Skeletal muscle tissue (tissue), 4 donors: ENCODE results near the gene ANKRD44. TPM values are rescaled to one million over a fixed set of nuclear protein-coding genes. Genes with fewer than 3 reads are reported as not detected.

Source experiments
- H3K27ac ChIP-seq: one replicate; pipeline ENCODE4 v1.7.0; 2013; ENCODE audit warnings: mild to moderate bottlenecking, low read depth, low read length, inconsistent platforms
- H3K27me3 ChIP-seq, 3 donors: one replicate each; pipeline ENCODE4 v1.7.0; 2013; ENCODE audit warnings: low read length in 3 of 3; ENCODE audit not compliant: control insufficient read depth in 3 of 3, insufficient read depth in 3 of 3
- H3K36me3 ChIP-seq, 3 donors: one replicate each; pipeline ENCODE4 v1.7.0; 2013; ENCODE audit warnings: low read length in 3 of 3; ENCODE audit not compliant: control insufficient read depth in 3 of 3, insufficient read depth in 3 of 3
- H3K4me1 ChIP-seq, 3 donors: one replicate each; pipeline ENCODE4 v1.7.0; 2013; ENCODE audit warnings: low read length in 3 of 3, mild to moderate bottlenecking in 3 of 3; ENCODE audit not compliant: control insufficient read depth in 3 of 3, insufficient read depth in 3 of 3
- H3K4me3 ChIP-seq, 3 donors: one replicate each; pipeline ENCODE4 v1.7.0; 2013; ENCODE audit warnings: low read length in 3 of 3
- H3K9ac ChIP-seq, 3 donors: one replicate each; pipeline ENCODE4 v1.7.0; 2013; ENCODE audit warnings: low read length in 3 of 3, mild to moderate bottlenecking in 3 of 3, moderate library complexity in 2 of 3, low read depth in 1 of 3
- H3K9me3 ChIP-seq, 3 donors: one replicate each; pipeline ENCODE4 v1.7.0; 2013; ENCODE audit warnings: low read length in 3 of 3; ENCODE audit not compliant: control insufficient read depth in 3 of 3
- total RNA-seq: library from RNA; depleted of rRNA; stranded (reverse); fragments of >200 nt; gene quantifications from one replicate; pipeline ENCODE4 v1.2.3, GENCODE V29; 2014
- donor health status: Osteomylitis.

The ANKRD44 gene
- total RNA-seq, 1 donor from 2014 or later, result 26.6 TPM

DNA sequence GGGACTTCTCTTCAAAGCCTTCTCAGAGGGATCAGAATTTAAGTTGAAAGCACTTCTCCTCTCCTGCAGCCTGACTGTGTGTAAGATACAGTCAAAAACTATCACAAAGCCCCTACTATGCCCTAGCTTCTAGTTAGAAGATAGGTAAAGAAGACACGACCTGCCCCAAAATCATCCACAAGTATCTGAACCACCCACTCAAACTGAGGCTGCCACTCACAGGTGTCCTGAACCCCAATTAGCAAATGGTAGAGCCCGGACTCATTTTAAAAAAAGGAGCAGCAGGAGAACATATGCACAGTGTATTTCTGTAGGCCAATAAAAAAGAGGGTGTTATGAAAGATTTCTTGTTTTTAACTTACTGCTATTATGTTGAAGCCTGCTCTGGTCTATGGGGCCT is 74.4 kb downstream of the ANKRD44 start:
- H3K27me3 ChIP-seq, result no peaks in the 10 kb centered on the region
- no peak overlapping the region for H3K9ac ChIP-seq
- H3K36me3 ChIP-seq, result no peaks in the 10 kb centered on the region
- H3K4me3 ChIP-seq, result no peak overlapping the region
- no peaks in the 10 kb centered on the region for H3K9me3 ChIP-seq
- no peaks in the 10 kb centered on the region for H3K4me1 ChIP-seq
- H3K27ac ChIP-seq, result no peak overlapping the region

DNA sequence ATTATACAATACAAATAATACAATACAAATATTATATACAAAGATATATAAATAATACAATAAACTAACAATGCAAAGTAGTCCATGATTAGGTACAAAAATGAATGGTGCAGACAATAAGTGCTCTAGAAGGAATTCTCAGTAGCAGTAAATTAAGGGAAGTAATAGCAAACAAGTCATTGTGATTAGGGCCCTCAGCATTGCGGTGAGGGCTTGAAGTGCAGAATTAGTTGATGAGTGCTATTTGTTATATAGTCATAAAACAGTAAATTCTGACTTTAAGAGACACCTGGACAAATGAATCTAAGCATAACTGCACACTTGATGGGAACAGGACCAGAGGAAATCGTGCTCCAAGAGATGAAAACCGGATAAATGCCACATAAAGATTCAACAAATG is 74.9 kb downstream of the ANKRD44 start:
- no peaks in the 10 kb centered on the region for H3K4me1 ChIP-seq
- no peaks in the 10 kb centered on the region for H3K36me3 ChIP-seq
- H3K27me3 ChIP-seq, result no peaks in the 10 kb centered on the region
- H3K9ac ChIP-seq, result no peak overlapping the region
- no peak overlapping the region for H3K4me3 ChIP-seq
- no peak overlapping the region for H3K27ac ChIP-seq
- no peaks in the 10 kb centered on the region for H3K9me3 ChIP-seq

DNA sequence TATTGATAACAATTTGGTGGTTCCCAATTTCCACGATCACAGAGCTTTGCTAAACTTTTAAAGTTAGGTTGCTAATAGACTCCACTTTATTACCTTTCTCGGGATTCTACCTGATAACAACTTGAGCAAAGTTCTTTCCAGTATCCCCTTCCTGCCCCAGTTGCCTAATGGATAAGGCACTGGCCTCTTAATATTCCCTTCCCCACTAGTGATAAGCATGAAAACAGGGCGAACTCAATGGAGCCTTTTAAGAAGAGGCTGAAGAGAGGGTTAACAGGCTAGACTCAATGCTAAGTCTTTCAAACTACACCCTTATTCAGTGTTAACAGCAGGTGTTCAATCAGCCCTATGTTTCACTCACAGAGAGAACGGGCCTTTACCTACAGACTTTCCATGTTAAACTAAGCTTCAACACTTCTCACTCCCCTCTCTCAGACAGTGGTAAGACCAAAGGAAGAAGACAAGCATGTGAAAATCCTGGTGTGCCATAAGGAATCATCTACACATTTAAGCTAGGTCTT is 75.8 kb downstream of the ANKRD44 start:
- H3K4me1 ChIP-seq, result no peaks in the 10 kb centered on the region
- H3K27me3 ChIP-seq, result no peaks in the 10 kb centered on the region
- no peak overlapping the region for H3K27ac ChIP-seq
- no peak overlapping the region for H3K4me3 ChIP-seq
- H3K9me3 ChIP-seq, result no peaks in the 10 kb centered on the region
- no peak overlapping the region for H3K9ac ChIP-seq
- H3K36me3 ChIP-seq, result no peaks in the 10 kb centered on the region

DNA sequence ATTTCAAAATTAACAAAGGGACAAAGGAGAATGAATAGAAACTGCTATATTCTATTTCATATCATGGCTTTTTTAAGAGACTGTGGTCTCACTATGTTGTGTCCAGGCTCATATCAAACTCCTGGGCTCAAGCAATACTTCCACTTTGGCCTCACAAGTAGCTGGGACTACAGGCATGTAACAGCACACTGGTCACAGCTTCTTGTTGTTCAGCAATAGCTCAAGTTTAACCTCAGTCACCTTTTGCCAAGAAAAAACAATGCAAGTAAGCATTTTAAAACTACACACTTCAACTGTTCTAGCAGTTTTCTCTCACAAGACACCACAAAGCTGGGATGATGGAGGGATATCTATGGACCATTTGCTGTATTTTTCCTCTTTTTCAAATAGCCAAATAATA is 77.1 kb downstream of the ANKRD44 start:
- no peaks in the 10 kb centered on the region for H3K36me3 ChIP-seq
- no peaks in the 10 kb centered on the region for H3K27me3 ChIP-seq
- no peaks in the 10 kb centered on the region for H3K4me1 ChIP-seq
- no peak overlapping the region for H3K4me3 ChIP-seq
- no peak overlapping the region for H3K27ac ChIP-seq
- no peak overlapping the region for H3K9ac ChIP-seq
- no peaks in the 10 kb centered on the region for H3K9me3 ChIP-seq

DNA sequence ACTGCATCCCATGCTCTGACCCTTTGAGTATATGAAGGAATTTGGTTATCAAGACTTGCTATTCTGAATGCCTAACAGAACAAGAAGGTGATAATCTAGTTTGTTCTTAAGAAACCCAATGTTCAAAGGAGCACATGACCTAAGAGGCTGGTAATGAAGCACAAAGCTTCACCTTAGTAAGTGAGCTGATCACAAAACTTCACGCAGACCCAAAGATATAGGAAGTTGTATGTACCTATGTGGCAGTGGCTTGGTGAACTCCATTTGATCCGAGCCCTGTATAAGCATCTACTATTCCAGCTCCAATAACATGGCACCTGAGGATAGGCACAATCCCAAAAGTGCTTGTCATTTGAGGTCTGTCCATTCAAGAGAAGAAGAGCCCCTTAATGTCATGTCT is 78.6 kb downstream of the ANKRD44 start:
- H3K27ac ChIP-seq, result no peak overlapping the region
- no peaks in the 10 kb centered on the region for H3K4me1 ChIP-seq
- H3K9ac ChIP-seq, result no peak overlapping the region
- no peak overlapping the region for H3K4me3 ChIP-seq
- H3K27me3 ChIP-seq, result no peaks in the 10 kb centered on the region
- H3K9me3 ChIP-seq, result no peaks in the 10 kb centered on the region
- no peaks in the 10 kb centered on the region for H3K36me3 ChIP-seq

DNA sequence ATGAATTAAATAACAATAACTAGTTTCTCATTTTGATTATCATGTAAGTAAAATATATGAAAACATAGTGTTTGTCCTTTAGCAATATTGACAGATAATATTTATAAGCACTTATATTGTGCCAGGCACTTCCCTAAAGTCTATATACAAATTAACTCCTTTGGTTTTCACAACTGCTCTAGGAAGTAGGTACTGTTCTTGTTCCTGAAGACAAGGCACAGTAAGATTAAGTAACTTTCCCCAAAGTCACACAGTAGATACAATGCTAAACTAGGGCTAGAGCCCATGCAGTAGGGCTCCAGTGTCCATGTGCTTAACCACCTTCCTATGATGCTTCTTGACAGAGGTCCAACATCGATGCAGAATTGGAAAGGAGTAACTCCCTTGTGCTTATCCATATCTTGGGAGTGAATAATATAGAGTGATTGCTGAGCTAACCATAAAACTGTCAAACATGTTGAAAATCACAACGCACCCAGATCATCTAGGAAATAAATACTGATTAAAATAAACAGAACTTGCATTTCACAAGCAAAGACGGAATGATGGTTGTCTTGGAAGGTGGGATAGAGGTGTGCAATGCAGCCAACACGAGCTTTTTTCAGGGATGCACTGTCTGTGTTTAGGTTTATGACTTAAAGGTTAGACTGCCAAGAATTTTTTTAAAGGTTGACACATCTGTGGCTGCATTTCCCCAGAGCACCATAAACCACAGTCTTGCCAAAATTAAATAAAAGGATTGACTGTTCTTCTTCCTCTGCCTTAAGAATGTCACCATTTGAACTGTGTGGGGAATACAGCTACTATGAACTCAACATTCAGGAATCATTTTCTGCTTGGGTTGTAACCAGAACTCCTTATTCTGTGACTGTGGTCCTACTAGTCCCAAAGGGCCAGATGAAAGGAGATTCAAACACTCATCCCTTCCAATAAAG is 80.8 kb downstream of the ANKRD44 start:
- no peak overlapping the region for H3K27ac ChIP-seq
- H3K4me1 ChIP-seq, result no peaks in the 10 kb centered on the region
- H3K9ac ChIP-seq, result no peak overlapping the region
- H3K9me3 ChIP-seq, result no peaks in the 10 kb centered on the region
- no peaks in the 10 kb centered on the region for H3K27me3 ChIP-seq
- H3K36me3 ChIP-seq, result no peaks in the 10 kb centered on the region
- H3K4me3 ChIP-seq, result no peak overlapping the region

DNA sequence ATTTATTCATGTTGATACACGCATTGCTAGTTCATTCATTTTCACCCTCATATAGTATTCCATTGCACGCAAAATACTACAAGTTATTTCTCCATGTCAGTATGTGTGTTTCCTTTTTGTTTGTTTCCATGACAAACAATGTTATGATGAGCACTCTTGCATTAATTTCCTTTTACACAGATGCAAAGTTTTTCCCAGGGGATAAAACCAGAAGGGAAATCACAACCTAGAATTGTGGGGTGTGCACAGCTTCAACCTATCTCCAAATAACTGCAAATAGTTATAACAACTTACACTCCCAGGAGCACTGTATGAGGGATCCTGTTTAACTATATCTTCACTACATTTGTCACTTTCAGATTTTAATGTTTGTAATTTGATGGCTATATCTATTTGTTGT is 87.1 kb downstream of the ANKRD44 start:
- Histone ChIP-seq H3K9me3 (no peaks in the 10 kb centered on the region), H3K4me1 (no peaks in the 10 kb centered on the region), H3K36me3 (no peaks in the 10 kb centered on the region), H3K27ac (no peak overlapping the region), H3K27me3 (no peaks in the 10 kb centered on the region), H3K9ac (no peak overlapping the region), H3K4me3 (no peak overlapping the region)

DNA sequence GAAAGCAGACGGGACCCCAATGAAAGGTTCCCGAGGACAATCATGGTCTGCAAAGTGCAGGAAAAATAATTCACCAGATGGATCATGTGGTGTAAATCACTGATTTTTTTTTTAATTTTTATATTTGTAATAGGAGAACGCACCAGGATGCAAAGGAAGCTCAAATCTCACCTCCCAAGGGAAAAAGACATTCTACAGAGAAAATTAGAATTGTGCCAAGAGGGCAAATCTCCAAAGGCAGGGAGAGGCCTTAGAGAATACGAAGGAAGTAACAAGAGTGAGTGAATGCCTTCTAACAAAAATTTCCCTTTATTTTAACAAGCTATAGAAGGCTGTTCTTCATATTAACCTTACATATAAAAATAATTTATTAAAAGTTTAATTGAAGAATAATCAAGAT is 90.9 kb downstream of the ANKRD44 start:
- H3K9me3 ChIP-seq, result no peaks in the 10 kb centered on the region
- no peak overlapping the region for H3K4me3 ChIP-seq
- H3K36me3 ChIP-seq, result no peaks in the 10 kb centered on the region
- no peak overlapping the region for H3K9ac ChIP-seq
- no peaks in the 10 kb centered on the region for H3K4me1 ChIP-seq
- H3K27me3 ChIP-seq, result no peaks in the 10 kb centered on the region
- H3K27ac ChIP-seq, result no peak overlapping the region

DNA sequence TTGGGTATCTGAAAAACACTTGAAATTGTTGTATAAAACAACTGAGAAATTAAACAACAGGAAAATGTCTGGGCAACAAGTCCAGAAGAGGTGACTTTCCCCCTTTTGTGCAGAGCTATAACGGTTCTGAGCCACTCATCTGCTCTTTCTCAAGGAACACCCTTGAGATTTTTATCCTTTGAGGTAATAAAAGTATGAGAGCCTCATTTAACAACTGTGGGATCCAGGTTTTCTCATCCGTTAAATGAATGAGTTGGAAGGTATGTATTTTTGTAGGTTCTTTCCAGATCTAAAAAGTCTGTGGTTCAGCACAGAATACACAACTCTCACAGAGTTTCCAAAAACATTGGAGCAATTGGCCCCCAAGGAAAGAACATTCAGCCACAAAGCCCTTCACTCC is 93.0 kb downstream of the ANKRD44 start:
- Histone ChIP-seq H3K4me1 (peaks cover 0 to 5% (median 2%) of the 10 kb centered on the region in 3 donors), H3K27ac (no peak overlapping the region)

DNA sequence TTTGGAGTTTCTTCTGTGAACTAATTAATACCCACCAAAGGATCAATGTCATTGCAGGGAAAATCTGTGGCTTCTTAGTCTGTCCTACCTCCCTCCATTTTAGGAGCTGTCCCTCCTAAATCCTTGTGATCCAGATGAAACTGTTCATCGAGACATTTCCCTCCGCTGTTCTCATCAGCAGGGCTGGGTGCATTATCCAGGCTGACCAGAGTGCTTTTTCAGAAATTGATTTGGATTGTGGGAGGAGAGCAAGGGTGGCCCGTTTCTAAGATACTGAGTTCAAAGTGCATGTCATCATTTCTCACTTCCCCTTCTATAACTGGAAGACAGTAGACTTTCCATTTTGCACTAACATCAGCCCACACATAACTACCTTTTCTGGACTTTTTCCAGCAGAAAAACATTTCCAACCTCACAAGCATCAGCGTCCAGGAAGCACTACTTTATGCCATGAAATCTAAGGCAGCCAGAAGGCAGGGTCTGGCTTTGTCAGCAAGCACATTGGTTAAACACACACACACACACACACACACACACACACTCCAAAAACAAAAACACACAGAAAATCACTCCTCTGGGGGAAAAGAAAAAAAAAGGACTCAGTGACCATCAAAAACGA is 94.1 kb downstream of the ANKRD44 start:
- Histone ChIP-seq H3K27me3 (no peaks in the 10 kb centered on the region), H3K4me1 (peaks cover 0 to 5% (median 2%) of the 10 kb centered on the region in 3 donors), H3K27ac (peak overlapping the region; percentile 4), H3K9me3 (no peaks in the 10 kb centered on the region), H3K36me3 (no peaks in the 10 kb centered on the region), H3K4me3 (no peak overlapping the region), H3K9ac (no peak overlapping the region)

More for the DNA sequence above, 93.0 kb downstream of the ANKRD44 start:
- Histone ChIP-seq H3K9ac (no peak overlapping the region), H3K36me3 (no peaks in the 10 kb centered on the region), H3K9me3 (no peaks in the 10 kb centered on the region), H3K27me3 (no peaks in the 10 kb centered on the region), H3K4me3 (no peak overlapping the region)
